Measurements from ENCODE around the gene HMG20A. TPM values are rescaled to one million over a fixed set of nuclear protein-coding genes. Genes with fewer than 3 reads are reported as not detected.

Gene HMG20A
- total RNA-seq, 2 donors from 2014 or later = 15.9 to 51.4 TPM

DNA sequence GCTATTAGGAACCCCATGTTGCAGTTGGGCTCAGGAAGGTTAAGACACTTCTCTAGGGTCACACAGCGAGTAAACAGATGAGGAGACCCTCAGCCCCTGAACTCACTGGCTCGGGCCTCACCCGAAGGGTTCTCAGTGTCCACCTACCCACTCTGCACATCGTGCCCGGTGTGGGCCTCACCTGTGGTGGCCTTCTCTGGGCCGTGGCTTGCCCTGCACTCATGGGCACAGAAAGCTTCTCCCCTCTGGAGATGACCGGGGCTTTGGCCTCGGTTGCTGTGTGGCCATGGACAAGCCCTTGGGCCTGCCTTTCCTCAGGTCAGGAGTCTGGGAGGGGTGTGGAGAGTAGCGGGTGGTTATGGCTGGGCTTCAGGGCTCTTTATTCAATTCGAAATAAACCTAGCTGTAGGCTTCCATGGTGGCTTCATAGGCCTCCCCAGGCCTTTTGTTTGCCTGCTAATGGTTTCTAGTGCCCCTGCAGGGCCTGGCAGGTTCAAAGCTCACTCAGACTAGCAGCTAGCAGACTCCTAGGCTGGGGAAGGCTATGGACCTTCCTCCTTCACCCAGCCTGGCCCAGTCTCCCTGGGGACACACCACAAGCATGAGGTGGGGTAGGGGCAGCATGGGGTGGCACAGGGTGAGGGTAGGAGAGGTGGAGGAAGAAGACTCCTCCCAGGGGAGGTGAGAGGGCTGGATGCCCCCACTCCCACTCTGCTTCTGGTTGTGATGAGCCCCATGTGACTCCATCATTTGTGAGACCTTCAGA is 108.9 kb downstream of the HMG20A start:
- Histone ChIP-seq H3K9me3 (no peaks in the 10 kb centered on the region), H3K27me3 (replicated peaks; ENCODE audit: insufficient read depth) (no peaks in the 10 kb centered on the region), H3K36me3 (no peaks in the 10 kb centered on the region), H3K27ac (no peak overlapping the region), H3K4me1 (replicated peaks) (no peaks in the 10 kb centered on the region), H3K4me3 (no peak overlapping the region)
- intact Hi-C loops (cut with DNase I) = no loop called here
- 90% methylated on average over 10 of the region's 10 CpGs for WGBS
- no peak for DNase-seq (ENCODE audit: low spot score)
- TF ChIP-seq, protein P1, sequence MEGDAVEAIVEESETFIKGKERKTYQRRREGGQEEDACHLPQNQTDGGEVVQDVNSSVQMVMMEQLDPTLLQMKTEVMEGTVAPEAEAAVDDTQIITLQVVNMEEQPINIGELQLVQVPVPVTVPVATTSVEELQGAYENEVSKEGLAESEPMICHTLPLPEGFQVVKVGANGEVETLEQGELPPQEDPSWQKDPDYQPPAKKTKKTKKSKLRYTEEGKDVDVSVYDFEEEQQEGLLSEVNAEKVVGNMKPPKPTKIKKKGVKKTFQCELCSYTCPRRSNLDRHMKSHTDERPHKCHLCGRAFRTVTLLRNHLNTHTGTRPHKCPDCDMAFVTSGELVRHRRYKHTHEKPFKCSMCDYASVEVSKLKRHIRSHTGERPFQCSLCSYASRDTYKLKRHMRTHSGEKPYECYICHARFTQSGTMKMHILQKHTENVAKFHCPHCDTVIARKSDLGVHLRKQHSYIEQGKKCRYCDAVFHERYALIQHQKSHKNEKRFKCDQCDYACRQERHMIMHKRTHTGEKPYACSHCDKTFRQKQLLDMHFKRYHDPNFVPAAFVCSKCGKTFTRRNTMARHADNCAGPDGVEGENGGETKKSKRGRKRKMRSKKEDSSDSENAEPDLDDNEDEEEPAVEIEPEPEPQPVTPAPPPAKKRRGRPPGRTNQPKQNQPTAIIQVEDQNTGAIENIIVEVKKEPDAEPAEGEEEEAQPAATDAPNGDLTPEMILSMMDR (IDR thresholded peaks at IDR 0.05) = no peak
- no peak for TF ChIP-seq POLR2AphosphoS5 (IDR thresholded peaks at IDR 0.05)
- no peak for TF ChIP-seq POLR2A (IDR thresholded peaks at IDR 0.05)

DNA sequence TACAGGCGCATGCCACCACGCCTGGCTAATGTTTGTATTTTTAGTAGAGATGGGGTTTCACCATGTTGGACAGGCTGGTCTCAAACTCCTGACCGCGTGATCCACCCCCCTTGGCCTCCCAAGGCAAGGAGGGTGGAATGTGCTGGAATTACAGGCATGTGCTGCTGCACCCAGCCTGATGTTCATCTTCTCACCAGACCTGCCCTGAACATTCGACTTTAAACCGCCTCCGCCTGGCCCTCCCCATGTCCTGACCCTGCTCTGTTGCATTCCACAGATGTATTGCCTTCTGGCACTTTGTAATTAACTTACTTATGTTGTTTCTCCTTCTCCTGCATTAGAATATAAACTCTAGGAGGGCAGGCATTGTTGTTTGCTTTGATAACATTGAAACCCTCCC is 109.9 kb downstream of the HMG20A start:
- Histone ChIP-seq H3K4me3 (no peak overlapping the region), H3K9me3 (no peaks in the 10 kb centered on the region), H3K27me3 (replicated peaks; ENCODE audit: insufficient read depth) (no peaks in the 10 kb centered on the region), H3K36me3 (no peaks in the 10 kb centered on the region), H3K27ac (no peak overlapping the region), H3K4me1 (replicated peaks) (no peaks in the 10 kb centered on the region)
- intact Hi-C loops (cut with DNase I) = no loop called here
- TF ChIP-seq, protein P1 (IDR thresholded peaks at IDR 0.05) = no peak
- no peak for TF ChIP-seq POLR2AphosphoS5 (IDR thresholded peaks at IDR 0.05)
- no peak for TF ChIP-seq POLR2A (IDR thresholded peaks at IDR 0.05)
- no peak for DNase-seq (ENCODE audit: low spot score)
- WGBS = 87% methylated on average over 7 of the region's 7 CpGs

DNA sequence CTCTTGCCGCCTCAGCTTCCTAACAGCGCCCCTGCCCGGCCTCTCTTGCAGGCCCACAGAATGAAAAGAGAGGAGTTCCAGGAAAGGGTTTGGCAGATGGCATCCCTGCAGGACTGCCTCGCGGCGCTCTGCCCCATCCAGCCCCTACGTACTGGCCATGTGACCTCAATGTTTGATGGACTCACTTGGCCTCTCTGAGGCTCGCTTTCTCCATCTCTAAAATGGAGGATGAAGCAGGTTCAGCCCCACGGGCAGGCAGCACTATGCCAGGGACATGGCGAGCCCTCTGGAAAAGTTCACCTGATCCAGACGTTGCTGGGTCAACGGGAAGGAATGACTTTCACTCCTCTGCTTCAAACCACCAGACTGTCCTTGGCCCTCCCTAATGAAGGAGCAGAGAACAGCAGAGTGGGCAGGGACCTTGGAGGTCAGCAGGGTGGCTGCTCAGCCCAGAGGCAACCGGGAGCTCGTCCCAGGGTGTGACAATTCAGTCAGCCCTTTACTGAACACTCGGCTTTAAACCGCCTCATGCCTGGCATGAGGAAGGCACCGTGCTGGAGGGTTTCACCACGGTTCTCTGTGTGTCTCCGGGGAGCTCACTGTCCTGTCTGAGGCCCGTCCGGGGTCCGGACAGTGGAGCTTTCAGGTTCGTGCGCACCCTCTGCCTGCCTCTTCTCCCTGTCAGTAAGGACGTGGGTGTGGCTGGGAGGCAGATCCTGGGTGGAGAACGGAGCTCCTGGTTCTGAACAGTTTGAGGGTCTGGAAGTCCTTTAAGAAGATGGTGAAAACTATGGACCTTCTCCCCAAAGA is 110.7 kb downstream of the HMG20A start:
- Histone ChIP-seq H3K27ac (no peak overlapping the region), H3K4me3 (no peak overlapping the region), H3K9me3 (no peaks in the 10 kb centered on the region), H3K27me3 (replicated peaks; ENCODE audit: insufficient read depth) (no peaks in the 10 kb centered on the region), H3K4me1 (replicated peaks) (no peaks in the 10 kb centered on the region), H3K36me3 (no peaks in the 10 kb centered on the region)
- no peak for DNase-seq (ENCODE audit: low spot score)
- WGBS = 97% methylated on average over 26 of the region's 26 CpGs
- TF ChIP-seq POLR2AphosphoS5 (IDR thresholded peaks at IDR 0.05) (no peak), POLR2A (IDR thresholded peaks at IDR 0.05) (no peak)
- TF ChIP-seq, protein P1 (IDR thresholded peaks at IDR 0.05) = no peak
- intact Hi-C loops (cut with DNase I) = no loop called here

DNA sequence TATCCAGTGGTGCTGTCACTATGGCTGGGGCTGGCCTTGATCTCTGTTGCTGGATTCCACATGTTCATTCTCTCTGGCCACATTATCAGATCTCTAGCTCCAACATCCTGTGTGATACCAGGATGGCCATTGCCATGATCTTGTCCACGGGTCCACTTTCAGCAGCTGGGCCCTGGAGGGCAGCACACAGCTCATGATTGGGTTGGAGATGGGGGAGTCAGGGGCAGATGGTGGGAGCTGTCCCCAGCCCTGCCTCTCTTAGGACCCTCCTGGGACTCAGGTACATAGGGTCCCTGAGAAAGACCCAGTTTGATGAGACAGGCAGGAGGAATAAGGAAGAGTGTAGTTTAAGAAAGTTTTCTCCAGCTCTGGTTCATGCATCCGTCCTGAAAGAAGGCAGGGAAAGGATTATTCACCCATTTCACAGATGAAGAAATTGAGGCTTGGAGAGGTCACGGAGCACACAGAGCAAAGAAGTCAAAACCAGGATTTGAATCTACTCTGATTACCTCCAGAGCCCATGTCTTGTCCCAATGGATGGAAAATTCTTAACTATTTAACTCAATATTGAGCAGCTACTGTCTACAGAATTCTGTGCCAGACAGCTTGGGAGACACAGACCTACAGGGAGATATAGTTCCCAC is 111.5 kb downstream of the HMG20A start:
- Histone ChIP-seq H3K9me3 (no peaks in the 10 kb centered on the region), H3K36me3 (no peaks in the 10 kb centered on the region), H3K4me3 (no peak overlapping the region), H3K27ac (no peak overlapping the region), H3K4me1 (replicated peaks) (no peaks in the 10 kb centered on the region), H3K27me3 (replicated peaks; ENCODE audit: insufficient read depth) (peaks cover 2% of the 10 kb centered on the region)
- no peak for DNase-seq (ENCODE audit: low spot score)
- intact Hi-C loops (cut with DNase I) = no loop called here
- WGBS = 95% methylated on average over 3 of the region's 3 CpGs
- TF ChIP-seq, protein P1 (IDR thresholded peaks at IDR 0.05) = no peak
- TF ChIP-seq POLR2A (IDR thresholded peaks at IDR 0.05) (no peak), POLR2AphosphoS5 (IDR thresholded peaks at IDR 0.05) (no peak)

Data from prostate gland (tissue), 2 donors.